Tibial nerve (tissue), 4 donors: ENCODE results near the gene NEAT1. TPM values are rescaled to one million over a fixed set of nuclear protein-coding genes. Genes with fewer than 3 reads are reported as not detected.
A peak's percentile ranks its signal among the peaks of the same experiment; 100 is the strongest.

Source experiments
- DNase-seq, 2 donors: peaks; one replicate each; pipeline ENCODE4 v3.0.0-alpha.2; 2019; ENCODE audit warnings: low spot score in 2 of 2
- H3K27ac ChIP-seq, 4 donors: fragments of 200-600 bp; sonication (generic) in 3 of 4; one replicate each; pipeline ENCODE4 v1.5.1; 2017 to 2019; ENCODE audit warnings: mild to moderate bottlenecking in 1 of 4
- H3K27me3 ChIP-seq, 2 donors: fragments of 200-600 bp; sonication (generic) in 1 of 2; one replicate each; pipeline versions ENCODE4 v1.5.1 to v1.6.0; 2017 to 2019
- H3K36me3 ChIP-seq, 3 donors: fragments of 200-600 bp; sonication (generic); one replicate each; pipeline ENCODE4 v1.5.1; 2018 to 2019
- H3K4me1 ChIP-seq, 4 donors: fragments of 200-600 bp; sonication (generic) in 3 of 4; one replicate each; pipeline ENCODE4 v1.5.1; 2017 to 2019
- H3K4me3 ChIP-seq, 4 donors: fragments of 200-600 bp; sonication (generic) in 3 of 4; one replicate each; pipeline ENCODE4 v1.5.1; 2017 to 2019; ENCODE audit warnings: mild to moderate bottlenecking in 1 of 4, moderate library complexity in 1 of 4
- H3K9me3 ChIP-seq, 4 donors: fragments of 200-600 bp; sonication (generic) in 3 of 4; one replicate each; pipeline ENCODE4 v1.5.1; 2017 to 2019
- EP300 ChIP-seq, 2 donors: sonication (generic); formaldehyde crosslinking; IDR thresholded peaks; one replicate each; pipeline ENCODE4 v1.6.1; 2017; ENCODE audit warnings: antibody characterized with exemption in 2 of 2, mild to moderate bottlenecking in 1 of 2
- POLR2A ChIP-seq, 2 donors: fragments of 450-650 bp; IDR thresholded peaks; one replicate each; pipeline ENCODE4 v1.6.1; 2017; ENCODE audit warnings: antibody characterized with exemption in 2 of 2, mild to moderate bottlenecking in 2 of 2, moderate library complexity in 2 of 2
- WGBS, 2 donors: methylation state at CpG; one replicate each; pipeline ENCODE4 v1.1.5; 2018; 5-methylcytosine and 5-hydroxymethylcytosine counted together
- total RNA-seq, 4 donors: library from RNA; depleted of rRNA; stranded (reverse); fragments of >200 nt; gene quantifications; one replicate each; pipeline ENCODE4 v1.1.0, GENCODE V29; 2016
- TF ChIP-seq, protein P1 (sequence below), 5 experiments: fragments of 200-600 bp in 3 of 5; fragments of 450-650 bp in 2 of 5; sonication (generic) in 3 of 5; IDR thresholded peaks; one replicate each; pipeline ENCODE4 v1.5.1; 2016 to 2019; ENCODE audit warnings: antibody characterized with exemption in 5 of 5, mild to moderate bottlenecking in 3 of 5, moderate library complexity in 2 of 5

The NEAT1 gene
- total RNA-seq, 4 donors from 2014 or later, result 427 to 571 (median 461) TPM

DNA sequence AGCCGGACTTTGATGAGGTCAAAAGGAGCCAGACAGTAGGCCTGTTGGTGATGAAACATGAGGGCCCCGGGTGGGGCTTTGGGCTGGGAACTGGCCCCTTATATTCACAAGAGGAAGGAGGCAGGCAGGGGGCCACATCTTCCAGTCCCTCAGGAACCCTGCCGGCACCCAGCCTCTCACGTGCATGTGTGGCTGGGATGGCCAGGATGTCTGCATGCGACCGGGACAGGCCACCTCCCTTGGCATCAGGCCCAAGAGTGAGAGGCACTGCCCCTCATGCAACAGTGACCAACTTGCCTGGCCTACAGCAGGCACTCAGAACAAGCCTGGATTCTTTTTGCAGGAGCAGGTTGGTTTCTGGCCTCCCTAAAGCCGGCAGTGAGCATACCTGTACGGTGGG is 45.6 kb upstream of the NEAT1 start:
- Histone ChIP-seq H3K4me1 (peaks cover 0 to 22% (median 17%) of the 10 kb centered on the region in 4 donors), H3K9me3 (no peaks in the 10 kb centered on the region), H3K36me3 (no peaks in the 10 kb centered on the region), H3K27me3 (no peaks in the 10 kb centered on the region), H3K27ac (no peak overlapping the region), H3K4me3 (no peak overlapping the region)
- WGBS, 2 donors, result 65 to 77% methylated on average over 8 of the region's 8 CpGs
- DNase-seq, result no peak
- TF ChIP-seq, protein P1, sequence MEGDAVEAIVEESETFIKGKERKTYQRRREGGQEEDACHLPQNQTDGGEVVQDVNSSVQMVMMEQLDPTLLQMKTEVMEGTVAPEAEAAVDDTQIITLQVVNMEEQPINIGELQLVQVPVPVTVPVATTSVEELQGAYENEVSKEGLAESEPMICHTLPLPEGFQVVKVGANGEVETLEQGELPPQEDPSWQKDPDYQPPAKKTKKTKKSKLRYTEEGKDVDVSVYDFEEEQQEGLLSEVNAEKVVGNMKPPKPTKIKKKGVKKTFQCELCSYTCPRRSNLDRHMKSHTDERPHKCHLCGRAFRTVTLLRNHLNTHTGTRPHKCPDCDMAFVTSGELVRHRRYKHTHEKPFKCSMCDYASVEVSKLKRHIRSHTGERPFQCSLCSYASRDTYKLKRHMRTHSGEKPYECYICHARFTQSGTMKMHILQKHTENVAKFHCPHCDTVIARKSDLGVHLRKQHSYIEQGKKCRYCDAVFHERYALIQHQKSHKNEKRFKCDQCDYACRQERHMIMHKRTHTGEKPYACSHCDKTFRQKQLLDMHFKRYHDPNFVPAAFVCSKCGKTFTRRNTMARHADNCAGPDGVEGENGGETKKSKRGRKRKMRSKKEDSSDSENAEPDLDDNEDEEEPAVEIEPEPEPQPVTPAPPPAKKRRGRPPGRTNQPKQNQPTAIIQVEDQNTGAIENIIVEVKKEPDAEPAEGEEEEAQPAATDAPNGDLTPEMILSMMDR (IDR thresholded peaks at IDR 0.05), result no peak

DNA sequence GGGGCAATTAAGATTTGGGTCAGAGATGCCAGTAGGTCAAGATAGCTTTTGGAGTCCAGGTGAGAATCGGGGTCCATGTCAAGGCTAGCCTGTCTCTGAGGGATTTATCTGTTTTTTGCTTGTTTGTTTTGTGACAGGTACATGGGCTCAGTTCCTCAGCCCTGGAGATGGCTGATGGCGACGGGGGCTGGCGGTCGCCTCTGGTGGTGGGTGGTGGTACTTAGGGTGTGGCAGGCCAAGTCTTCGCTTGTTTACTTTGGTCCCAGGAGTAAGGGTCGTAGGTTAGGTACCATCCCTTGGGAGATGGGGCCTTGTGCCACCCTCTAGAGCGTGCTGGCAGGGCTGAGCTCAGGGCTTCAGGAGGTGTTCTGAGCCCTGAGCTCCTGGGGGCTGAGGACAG is 44.8 kb upstream of the NEAT1 start:
- no peak overlapping the region for H3K4me3 ChIP-seq
- H3K27ac ChIP-seq, result peak overlapping the region in 2 of 4 donors; percentile 13 to 99
- no peaks in the 10 kb centered on the region for H3K36me3 ChIP-seq
- no peaks in the 10 kb centered on the region for H3K9me3 ChIP-seq
- WGBS, 2 donors, result 88 to 90% methylated on average over 8 of the region's 8 CpGs
- H3K4me1 ChIP-seq, result peaks cover 0 to 28% (median 19%) of the 10 kb centered on the region in 4 donors
- no peaks in the 10 kb centered on the region for H3K27me3 ChIP-seq
- DNase-seq, result no peak
- TF ChIP-seq POLR2A (IDR thresholded peaks at IDR 0.05), result no peak
- no peak for TF ChIP-seq EP300 (IDR thresholded peaks at IDR 0.05)
- TF ChIP-seq, protein P1 (IDR thresholded peaks at IDR 0.05), result no peak

DNA sequence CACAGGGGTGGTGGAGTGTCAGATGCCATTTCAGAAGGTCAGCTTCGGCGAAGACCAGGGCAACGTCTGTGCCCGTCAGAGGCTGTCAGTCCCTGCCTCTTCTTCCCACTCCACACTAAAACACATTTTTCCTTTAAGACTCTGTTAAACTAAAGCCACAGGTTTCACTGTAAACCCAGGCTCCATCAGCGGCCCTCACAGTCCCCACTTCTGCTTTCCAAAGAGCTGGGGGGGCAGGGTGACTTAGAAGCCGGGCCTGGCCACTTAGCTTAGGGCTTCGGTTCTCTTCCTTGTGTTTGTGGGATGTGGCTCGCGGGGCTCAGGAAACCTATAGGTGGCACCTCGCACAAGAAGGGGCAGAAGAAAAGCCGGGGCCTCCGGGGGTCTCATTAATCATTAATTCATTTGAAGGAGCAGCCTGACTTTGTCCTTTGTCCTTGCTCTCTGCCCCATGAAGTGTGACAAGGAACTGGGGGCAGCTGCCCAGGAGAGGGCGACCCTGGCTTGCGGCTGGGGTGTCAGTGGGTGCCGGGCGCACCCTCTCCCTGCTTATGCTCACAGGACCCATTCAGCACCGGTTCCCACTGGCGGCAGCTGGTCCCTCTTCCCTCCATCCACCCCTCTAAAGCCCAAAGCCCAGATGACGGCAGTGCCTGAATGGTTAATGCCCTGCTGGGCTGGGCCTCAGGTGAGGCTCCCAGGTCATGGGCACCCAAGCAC is 44.2 kb upstream of the NEAT1 start:
- 64 to 72% methylated on average over 19 of the region's 19 CpGs for WGBS, 2 donors
- TF ChIP-seq EP300 (IDR thresholded peaks at IDR 0.05) (no peak), POLR2A (IDR thresholded peaks at IDR 0.05) (no peak)
- TF ChIP-seq, protein P1 (IDR thresholded peaks at IDR 0.05), result no peak

DNA sequence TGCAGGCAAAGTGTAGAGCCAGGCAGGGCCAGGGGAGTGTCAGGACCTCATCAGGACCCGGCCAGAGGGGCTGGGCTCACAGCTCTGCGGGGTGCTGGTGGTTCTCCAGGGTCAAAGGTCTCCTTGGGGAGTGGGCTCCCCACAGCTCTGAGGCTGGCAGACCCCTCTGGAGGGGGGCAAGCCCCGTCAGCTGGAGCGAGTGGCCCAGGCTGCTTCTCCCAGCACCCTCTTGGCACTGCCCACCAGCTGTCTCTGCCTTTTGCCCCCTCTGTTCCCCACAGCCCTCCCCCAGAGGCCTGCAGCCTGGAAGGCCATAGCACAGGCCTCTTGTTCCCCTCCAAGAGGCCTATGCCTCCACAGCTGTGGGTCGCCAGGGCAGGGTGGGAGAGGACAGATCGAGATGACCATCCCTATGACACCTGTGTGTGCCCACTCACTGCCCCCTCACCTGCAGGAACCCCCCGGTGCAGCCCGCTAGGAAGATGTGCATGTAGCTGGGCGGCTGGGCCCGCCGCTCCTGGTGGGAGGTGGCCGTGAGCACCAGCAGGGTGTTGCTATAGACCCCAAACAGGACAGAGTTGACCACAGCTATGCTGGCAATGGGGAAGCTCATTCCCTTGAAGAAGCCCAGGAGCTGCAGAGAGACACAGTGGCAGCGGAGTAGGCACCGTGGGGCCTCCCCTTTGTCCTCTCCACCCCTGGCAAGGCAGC is 43.5 kb upstream of the NEAT1 start:
- H3K9me3 ChIP-seq, result no peaks in the 10 kb centered on the region
- H3K4me1 ChIP-seq, result peaks cover 0 to 41% (median 32%) of the 10 kb centered on the region in 4 donors
- H3K27me3 ChIP-seq, result no peaks in the 10 kb centered on the region
- H3K36me3 ChIP-seq, result no peaks in the 10 kb centered on the region
- no peak overlapping the region for H3K4me3 ChIP-seq
- no peak for DNase-seq
- H3K27ac ChIP-seq, result peak overlapping the region in 2 of 4 donors; percentile 13 to 99
- 80 to 85% methylated on average over 9 to 14 of the region's 14 CpGs for WGBS, 2 donors
- TF ChIP-seq POLR2A (IDR thresholded peaks at IDR 0.05), result no peak
- TF ChIP-seq, protein P1 (IDR thresholded peaks at IDR 0.05), result no peak

More for the DNA sequence above, 44.2 kb upstream of the NEAT1 start:
- no peak for DNase-seq
- Histone ChIP-seq H3K27me3 (no peaks in the 10 kb centered on the region), H3K4me3 (no peak overlapping the region), H3K4me1 (peaks cover 0 to 34% (median 25%) of the 10 kb centered on the region in 4 donors), H3K36me3 (no peaks in the 10 kb centered on the region), H3K27ac (peak overlapping the region in 2 of 4 donors; percentile 13 to 99), H3K9me3 (no peaks in the 10 kb centered on the region)
